Measurements from ENCODE around the gene NFX1. TPM values are rescaled to one million over a fixed set of nuclear protein-coding genes. Genes with fewer than 3 reads are reported as not detected.

The NFX1 gene
- polyA plus RNA-seq, 3 donors, result 33.0 to 35.3 (median 33.5) TPM

GRCh38 chr9:33414889-33415500 lies 124.7 kb downstream of the NFX1 start:
- DNase-seq (ENCODE audit: low read depth in 3 of 3, low spot score in 2 of 3), result no peak

GRCh38 chr9:33415501-33416038 lies 125.3 kb downstream of the NFX1 start:
- no peak for DNase-seq (ENCODE audit: low read depth in 3 of 3, low spot score in 2 of 3)

GRCh38 chr9:33416996-33417395 lies 126.7 kb downstream of the NFX1 start:
- DNase-seq (ENCODE audit: low read depth in 3 of 3, low spot score in 2 of 3), result no peak

- no peak for DNase-seq (ENCODE audit: low read depth in 3 of 3, low spot score in 2 of 3)
Observed at GRCh38 chr9:33418090-33418489, 127.8 kb downstream of the NFX1 start.

GRCh38 chr9:33419708-33420303 lies 129.5 kb downstream of the NFX1 start:
- no peak for DNase-seq (ENCODE audit: low read depth in 3 of 3, low spot score in 2 of 3)

Other genes with a start within 250 kb of the NFX1 start
- 10 to 100 TPM; 27.5 to 30.0 (median 29.4) TPM for gene SMU1, start 213.8 kb upstream of the NFX1 start, polyA plus RNA-seq (ENCODE audit: insufficient read length in 3 of 3)
- gene B4GALT1, start 123.2 kb upstream of the NFX1 start, polyA plus RNA-seq (ENCODE audit: insufficient read length in 3 of 3), result 100 to 1,000 TPM in 2 of 3 donors, 10 to 100 TPM in 1; 80.3 to 119 (median 115) TPM
- not detected for gene SPINK4, start 50.3 kb upstream of the NFX1 start, polyA plus RNA-seq (ENCODE audit: insufficient read length in 3 of 3)
- 10 to 100 TPM; 76.0 to 82.0 (median 81.0) TPM for gene BAG1, start 25.8 kb upstream of the NFX1 start, polyA plus RNA-seq (ENCODE audit: insufficient read length in 3 of 3)
- gene CHMP5, start 25.5 kb upstream of the NFX1 start, polyA plus RNA-seq (ENCODE audit: insufficient read length in 3 of 3), result 100 to 1,000 TPM; 130 to 143 (median 137) TPM
- gene AQP7, start 112.1 kb downstream of the NFX1 start, polyA plus RNA-seq (ENCODE audit: insufficient read length in 3 of 3), result 10 to 100 TPM; 14.8 to 17.5 (median 17.0) TPM
- 10 to 100 TPM; 45.7 to 47.1 (median 45.8) TPM for gene AQP3, start 157.1 kb downstream of the NFX1 start, polyA plus RNA-seq (ENCODE audit: insufficient read length in 3 of 3)
- 10 to 100 TPM; 22.7 to 25.2 (median 24.5) TPM for gene NOL6, start 183.4 kb downstream of the NFX1 start, polyA plus RNA-seq (ENCODE audit: insufficient read length in 3 of 3)
- gene ANKRD18B, start 233.7 kb downstream of the NFX1 start, polyA plus RNA-seq (ENCODE audit: insufficient read length in 3 of 3), result 1 to 10 TPM in 2 of 3 donors, under 1 TPM in 1; 0.69 to 1.5 (median 1.3) TPM

Measured in right renal cortex interstitium (tissue), 3 donors.